Measurements from ENCODE around the gene TMEM125.

GRCh38 chr1:43286115-43286514 is 16.3 kb downstream of the TMEM125 start:
- TF ChIP-seq EZH2phosphoT487 (IDR thresholded peaks at IDR 0.05; ENCODE audit: low read depth, severe bottlenecking, unreplicated experiment): no peak
- TF ChIP-seq, protein P1, sequence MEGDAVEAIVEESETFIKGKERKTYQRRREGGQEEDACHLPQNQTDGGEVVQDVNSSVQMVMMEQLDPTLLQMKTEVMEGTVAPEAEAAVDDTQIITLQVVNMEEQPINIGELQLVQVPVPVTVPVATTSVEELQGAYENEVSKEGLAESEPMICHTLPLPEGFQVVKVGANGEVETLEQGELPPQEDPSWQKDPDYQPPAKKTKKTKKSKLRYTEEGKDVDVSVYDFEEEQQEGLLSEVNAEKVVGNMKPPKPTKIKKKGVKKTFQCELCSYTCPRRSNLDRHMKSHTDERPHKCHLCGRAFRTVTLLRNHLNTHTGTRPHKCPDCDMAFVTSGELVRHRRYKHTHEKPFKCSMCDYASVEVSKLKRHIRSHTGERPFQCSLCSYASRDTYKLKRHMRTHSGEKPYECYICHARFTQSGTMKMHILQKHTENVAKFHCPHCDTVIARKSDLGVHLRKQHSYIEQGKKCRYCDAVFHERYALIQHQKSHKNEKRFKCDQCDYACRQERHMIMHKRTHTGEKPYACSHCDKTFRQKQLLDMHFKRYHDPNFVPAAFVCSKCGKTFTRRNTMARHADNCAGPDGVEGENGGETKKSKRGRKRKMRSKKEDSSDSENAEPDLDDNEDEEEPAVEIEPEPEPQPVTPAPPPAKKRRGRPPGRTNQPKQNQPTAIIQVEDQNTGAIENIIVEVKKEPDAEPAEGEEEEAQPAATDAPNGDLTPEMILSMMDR (IDR thresholded peaks at IDR 0.05; ENCODE audit: poor library complexity): no peak
- TF ChIP-seq EZH2 (IDR thresholded peaks at IDR 0.05; ENCODE audit: borderline replicate concordance): no peak

Data from hepatocyte (in vitro differentiated cells).